ENCODE measurements around the gene AHI1.
"Not testable (repeated sequence)": the region's sequence is repeated elsewhere in the genome, so short reads cannot be mapped to it uniquely, and the experiment has no call there.

Gene AHI1

DNA sequence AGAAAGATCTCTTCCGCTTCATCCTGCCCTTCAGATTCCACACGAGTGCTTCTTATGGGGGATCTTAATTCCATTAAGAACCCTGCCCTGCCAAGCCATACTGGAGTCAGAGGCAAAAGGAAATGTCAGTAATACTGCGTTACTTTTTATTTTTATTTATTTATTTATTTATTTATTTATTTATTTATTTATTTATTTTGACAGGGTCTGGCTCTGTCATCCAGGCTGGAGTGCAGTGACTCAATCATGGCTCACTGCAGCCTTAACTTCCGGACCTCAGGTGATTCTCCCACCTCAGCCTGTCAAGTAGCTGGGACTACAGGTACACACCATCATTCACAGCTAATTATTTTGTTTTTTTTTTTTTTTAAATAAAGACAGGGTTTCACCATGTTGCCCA, 236.9 kb downstream of the AHI1 start:
- DNase-seq (ENCODE audit: low read depth) = no peak

DNA sequence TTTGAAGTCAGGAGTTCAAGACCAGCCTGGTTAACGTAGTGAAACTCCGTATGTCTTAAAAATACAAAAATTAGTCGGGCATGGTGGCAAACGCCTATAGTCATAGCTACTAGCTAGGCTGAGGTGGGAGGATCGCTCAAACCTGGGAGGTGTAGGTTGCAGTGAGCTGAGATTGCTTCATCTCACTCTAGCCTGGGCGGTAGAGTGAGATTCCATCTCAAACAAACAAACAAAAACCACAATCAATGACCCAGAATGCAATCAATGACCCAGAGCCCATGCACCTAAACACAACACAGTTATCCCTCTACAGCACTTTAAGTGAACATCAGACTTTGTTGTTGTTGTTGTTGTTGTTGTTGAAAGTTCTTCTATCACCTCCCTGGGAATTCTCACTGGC, 238.6 kb downstream of the AHI1 start:
- no peak for DNase-seq (ENCODE audit: low read depth)

DNA sequence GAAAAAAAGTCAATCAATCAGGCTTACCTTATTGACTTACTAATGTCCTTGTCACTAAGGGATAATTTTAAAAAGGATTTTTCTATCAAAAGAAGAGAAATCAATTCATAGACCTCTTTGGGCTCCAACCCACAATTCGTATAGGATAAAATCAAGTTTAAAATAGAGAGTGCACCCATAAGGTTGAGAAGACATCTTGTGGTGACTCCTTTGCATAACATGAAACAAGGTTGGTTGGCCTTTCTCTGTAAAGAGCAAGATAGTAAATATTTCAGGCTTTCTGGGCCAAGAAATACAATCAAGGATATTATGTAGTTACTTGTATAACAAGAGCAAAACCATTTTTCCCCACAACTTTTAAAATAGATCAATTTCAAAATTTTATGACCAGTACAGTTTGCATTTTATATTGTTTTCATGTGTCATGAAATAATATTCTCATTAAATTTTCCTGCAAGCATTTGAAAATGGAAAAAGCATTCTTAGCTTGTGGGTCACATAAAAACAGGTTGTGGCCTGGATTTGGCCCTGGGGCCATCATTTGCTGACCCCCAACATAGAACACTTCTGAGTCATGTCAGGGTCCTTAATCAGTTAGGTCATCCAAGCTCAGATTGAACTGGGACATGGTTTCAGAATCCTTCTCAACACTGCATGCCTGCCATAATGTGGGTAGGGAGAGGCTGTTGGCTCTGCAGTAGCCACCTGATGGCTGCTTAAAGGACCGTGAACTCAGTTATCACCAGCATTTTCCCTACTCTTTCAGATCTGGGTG, 239.7 kb downstream of the AHI1 start:
- DNase-seq (ENCODE audit: low read depth) = no peak

DNA sequence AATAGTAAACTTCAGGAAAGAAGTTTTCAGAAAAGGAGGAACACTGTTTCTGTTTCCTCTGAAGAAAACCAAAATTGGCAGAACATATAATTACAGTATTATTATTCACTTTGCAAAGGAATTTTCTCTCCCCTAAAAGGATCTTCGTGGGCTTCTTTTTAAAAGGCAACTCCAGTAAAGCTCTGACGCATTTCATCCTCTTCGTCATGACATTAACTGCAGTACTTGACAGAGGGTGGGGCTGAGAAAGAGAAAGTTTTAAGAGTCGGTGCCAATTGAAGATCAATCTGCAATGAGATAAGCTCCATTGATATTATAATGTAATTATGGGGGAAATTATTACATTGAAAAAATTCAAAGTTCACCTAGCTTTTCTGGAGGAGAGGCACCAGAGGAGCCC, 240.7 kb downstream of the AHI1 start:
- DNase-seq (ENCODE audit: low read depth) = no peak

DNA sequence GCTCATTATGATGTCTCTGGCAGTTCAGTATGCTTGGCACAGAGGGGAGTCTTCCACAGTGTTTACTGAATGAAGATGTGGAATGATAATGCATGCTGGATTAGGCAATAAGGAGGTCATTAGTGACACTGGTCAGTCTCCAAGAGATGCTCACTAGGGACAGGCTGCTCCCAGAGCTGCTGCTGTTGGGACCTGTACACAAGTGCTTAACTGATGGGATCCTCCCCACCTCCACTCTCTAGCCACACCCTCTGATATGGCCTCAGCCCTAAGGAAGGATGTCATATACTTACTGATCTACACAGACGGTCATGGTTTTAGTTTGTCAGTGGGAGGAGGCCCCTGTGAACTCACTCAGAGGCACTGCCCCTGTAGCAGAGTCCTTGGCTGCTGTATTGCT, 243.1 kb downstream of the AHI1 start:
- DNase-seq (ENCODE audit: low read depth) = no peak

DNA sequence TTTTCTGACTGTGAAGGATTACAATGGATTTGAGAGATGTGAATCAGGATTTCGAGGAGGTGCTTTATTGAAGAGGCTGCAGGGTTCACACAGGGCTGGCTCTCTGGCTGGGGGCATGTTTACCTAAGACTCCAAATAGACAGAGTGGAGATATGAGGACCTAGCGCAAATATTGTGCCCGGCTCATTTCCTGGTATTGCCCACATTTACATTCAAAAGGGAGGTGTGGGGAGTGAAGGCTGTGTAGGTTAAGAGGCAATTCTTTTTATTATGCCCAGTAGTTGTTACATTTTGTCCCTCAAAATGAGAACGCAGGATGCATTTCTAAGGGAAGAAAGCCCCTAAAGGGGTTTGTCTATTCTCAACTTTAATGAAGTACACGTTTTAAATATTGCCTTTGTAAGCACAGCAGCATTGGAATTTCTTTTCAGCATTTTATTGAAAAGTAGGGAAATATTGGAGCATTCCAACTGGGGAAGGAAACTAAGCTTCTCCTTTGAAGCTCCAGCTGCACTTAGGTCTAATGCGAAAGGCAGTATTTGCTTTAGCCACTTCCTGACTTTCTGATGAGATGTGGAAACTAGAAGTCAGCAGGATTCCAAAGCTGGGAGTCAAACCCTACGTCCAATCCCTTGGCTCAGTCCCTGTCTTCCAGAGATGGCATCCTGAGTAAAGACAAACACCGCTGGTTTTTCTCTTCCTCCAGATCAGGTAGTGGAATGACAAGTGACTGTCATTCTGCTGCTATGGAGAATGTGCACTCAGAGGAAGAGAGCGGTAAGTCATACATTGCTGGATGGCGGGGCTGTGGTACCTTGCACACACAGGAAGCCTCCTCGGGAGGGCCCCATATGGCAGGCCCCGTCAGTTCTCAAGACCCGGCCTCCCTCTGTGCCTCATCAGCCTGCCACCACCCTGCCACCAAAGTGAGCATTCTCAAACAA, 245.8 kb downstream of the AHI1 start:
- DNase-seq (ENCODE audit: low read depth) = no peak

DNA sequence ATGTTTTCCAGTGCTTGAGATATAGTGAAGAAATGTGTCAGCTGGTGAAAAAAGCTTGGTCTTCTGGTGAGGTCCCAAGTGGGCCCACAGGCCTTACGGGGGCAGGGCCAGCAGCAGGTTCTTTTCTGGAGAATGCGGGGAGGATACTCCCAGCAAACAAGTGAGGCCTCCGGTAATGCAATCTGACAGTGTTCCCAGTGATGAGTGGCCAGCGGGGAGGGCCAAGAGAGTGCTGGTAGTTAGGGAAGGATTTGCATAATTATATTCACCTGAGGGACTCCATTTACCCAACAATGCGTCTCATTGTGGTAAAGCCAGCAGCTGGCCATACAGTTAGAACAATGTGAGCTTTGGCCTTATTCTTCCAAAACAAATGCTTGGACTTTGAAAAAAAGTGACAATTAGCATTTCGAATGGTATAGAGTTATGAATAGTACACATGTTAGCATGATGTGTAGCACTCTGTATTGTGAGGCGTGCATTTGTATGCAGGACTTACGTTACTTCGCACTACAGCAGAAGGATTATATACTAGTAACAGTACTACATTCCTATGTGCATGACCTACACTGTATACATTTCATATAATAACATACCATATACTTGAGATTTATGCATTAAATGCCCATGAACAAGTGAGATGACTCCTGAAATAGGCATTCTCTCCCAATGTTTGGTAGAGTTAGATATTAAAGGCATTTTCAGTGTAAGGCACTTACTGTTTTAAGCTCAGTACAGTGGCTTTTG, 246.6 kb downstream of the AHI1 start:
- DNase-seq (ENCODE audit: low read depth) = no peak

DNA sequence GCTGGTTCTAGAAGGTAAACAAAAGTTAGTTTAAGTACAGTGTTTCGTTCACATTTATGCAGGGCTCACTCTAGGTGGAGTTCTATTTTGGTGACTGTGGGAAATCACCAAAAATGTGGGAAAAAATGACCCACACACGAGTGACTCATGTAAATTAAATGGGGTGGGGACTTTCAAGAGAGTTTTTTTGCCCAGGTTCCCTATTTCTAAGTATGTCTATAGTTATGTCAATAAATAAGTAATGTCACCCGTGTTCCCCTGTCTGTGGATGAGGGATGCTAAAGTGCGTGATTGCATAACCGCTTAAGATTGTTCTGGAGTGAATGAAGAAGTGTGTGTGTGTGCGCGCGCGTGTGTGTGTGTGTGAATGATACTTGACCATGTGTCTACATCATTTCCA, 247.3 kb downstream of the AHI1 start:
- DNase-seq (ENCODE audit: low read depth) = no peak

DNA sequence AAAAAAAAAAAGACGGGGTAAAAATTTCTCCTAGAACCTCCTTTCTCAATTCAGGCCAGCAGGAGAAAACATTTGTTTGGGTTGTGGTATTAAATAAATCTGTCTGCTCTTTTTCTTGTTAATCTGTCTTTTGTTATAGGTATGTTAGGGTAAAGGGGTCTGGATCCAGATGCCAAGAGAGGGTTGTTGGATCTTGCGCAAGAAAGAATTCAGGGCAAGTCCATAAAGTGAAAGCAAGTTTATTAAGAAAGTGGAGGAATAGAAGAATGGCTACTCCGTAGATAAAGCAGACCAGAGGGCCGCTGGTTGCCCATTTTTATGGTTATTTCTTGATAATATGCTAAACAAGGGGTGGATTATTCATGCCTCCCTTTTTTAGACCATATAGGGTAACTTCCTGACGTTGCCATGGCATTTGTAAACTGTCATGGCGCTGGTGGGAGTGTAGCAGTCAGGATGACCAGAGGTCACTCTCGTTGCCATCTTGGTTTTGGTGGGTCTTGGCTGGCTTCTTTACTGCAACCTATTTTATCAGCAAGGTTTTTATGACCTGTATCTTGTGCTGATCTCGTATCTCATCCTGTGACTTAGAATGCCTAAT, 251.0 kb downstream of the AHI1 start:
- DNase-seq (ENCODE audit: low read depth) = not testable (repeated sequence)

DNA sequence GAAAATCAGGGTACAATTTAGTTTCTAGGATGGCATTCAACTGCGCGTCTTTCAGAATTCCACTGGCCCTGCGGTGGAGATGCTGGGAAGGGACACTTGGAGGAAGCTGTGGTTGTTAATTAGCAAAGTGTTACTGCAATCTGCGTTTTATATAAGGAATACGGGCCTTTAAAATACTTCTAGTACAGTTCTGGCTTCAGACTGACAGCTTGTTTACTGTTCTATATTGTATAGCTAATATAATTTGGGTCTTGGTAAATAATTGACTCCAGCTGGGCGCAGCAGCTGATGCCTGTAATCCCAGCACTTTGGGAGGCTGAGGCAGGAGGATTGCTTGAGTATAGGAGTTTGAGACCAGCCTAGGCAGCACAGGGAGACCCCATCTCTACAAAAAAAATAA, 252.7 kb downstream of the AHI1 start:
- DNase-seq (ENCODE audit: low read depth) = no peak

DNA sequence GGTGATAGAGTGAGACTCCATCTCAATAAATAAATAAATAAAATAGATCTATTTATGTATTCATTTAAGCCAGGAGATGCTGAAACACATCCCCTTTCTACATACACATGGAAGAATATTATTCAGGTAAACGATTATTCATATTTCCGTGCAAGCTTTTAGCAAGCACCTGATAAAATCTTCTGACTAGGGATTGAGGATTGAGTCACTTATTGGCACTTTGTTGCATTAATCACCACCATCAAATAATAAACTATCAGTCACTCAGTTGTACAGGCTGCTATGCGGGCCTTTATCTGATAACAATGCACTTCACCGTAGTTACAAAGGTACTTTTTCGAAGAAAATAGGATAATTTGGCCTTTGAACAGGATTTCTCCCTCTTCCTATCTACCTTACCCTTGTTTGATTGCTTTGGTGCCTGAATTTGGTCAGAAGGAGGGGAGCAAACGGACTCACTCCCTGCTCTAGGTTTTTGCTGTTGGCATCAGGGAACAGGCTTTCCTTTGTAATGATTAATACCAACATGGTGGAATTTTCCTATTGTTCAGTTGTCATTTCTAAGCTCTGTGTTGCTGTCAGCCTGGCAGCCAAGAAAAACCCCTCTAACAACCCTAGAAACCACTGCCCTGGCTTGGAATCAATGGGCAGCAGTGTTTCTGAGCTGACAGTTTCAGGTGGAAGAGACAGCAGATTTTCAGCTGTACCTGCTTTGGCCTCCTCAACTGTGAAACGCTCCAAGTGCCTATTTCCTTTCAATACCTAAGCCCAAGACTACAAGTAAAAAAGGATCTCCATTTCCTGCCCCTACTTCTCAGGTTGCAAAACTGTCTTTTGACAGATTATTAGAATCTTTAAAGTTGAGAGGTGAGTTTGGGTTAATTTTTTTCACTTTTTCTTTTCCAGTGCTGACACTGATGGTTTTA, 253.4 kb downstream of the AHI1 start:
- no peak for DNase-seq (ENCODE audit: low read depth)

DNA sequence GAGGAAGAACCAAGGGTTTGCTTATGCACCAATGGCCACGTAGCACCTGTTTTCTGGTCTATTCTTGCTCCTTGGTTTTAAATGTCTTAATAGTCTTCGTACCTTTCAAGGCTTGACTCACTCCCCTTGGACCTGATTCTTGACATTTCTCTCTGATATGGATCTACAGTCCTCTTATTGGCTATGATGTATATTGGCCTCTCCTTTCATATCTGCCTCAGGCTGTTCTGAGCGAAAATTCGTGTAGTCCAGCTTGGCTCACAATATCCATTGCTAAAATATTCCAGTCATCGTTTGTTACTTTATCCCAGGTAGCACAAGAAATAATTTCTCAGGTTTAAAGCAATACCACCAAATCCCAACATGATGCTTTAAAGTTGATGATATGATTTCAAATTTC, 256.8 kb downstream of the AHI1 start:
- DNase-seq (ENCODE audit: low read depth) = no peak

DNA sequence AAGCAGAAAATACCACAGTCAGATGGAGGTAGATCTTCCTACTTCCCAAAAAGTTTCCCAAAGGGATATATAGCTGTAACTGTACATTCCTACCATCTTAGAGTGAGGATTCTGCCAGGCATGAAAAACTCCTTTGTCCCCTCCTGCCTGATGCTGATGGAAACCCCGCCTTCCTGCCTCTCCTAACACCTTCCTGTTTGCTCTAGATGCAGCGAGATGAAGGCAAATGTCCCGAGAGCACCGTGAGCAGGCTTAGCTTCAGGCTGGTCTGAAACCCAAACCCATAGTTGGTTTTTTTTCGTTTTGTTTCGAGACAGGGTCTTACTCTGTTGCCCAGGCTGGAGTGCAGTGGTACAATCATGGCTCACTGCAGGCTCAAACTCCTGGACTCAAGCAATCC, 260.8 kb downstream of the AHI1 start:
- no peak for DNase-seq (ENCODE audit: low read depth)

DNA sequence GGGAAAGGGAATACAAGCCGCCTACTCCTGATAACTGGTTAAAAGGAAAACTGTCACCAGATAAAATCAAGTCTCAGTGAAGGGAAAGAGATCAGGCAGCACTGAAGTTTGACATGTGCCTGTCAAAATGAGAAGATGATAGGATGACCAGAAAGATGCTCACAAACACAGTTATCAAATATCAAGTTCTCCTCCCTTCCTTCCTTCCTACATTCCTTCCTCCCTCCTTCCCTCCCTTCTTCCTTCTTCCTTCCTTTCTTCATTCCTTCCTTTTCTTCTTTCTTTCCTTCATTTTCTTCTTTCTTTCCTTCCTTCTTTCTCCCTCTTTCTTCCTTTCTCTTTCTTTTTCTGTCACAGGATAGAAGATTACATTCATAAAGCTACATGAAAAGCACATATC, 261.2 kb downstream of the AHI1 start:
- DNase-seq (ENCODE audit: low read depth) = no peak

DNA sequence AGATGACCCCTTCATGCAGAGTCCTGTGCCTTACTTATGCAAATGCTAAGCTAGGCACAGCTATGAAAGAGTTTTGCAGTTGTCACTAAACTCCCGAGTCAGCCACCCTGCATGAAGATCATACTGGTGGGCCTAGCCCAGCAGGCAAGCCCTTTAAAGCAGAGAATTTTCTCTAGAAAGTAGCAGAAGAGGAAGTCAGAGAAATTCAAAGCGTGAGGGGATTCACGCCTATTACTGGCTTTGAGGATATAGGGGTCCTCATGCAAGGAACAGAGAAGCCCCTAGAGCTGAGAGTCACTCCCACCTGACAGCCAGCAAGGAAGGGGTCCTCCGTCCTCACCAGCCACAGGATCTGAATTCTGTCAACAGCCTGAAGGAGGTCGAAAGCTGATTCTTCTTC, 261.8 kb downstream of the AHI1 start:
- no peak for DNase-seq (ENCODE audit: low read depth)

DNA sequence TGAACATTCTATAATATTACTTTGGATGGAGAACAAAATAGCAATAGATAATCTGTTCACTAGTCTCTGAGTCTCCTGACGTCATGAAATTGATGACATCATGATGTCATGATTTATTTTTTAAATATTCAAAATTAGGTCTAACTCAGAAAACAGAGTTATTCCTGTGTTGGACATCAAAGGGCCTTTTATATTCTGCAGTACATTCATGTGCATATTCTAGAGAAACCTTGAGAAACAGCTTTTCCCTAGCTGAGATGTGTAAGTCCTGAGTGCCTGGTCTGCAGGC, 263.1 kb downstream of the AHI1 start:
- no peak for DNase-seq (ENCODE audit: low read depth)

DNA sequence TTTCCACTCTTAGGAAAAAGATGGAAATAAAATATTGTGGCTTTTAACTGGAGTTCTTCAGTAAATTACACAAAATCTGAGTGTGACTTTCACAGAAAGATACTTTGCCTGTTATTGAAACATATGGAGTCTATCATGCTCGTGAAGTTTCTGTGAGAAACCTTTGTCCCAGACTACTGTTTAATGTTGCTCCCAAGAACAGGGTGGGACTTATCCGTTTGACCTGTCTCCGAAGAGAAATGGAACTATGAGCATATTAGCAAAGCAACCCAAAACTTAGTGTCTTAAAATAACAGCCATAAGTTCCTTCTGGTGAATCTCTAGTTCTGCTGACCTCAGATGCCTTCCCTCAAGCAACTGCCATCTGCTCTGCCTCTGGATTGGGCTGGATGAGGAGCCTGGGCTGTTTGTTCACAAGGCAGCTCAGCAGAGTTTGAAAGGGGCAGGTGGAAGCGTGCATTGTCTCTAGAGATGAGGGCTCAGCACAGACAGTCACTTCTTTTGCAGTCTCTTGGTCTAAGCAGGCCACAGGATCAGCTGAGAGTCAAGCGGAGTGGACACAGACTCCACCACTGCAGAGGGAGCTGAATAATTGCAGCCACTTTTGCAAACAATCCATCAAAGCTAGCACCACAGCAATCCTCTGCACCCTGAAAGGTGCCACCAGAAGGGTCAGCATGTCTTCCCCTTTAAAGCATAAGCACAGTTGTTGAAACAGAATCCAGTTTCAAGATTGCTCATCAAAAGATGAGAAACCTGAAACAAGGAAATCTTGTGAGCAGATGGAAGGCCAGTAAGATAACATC, 263.7 kb downstream of the AHI1 start:
- DNase-seq (ENCODE audit: low read depth) = no peak
